B cell (primary cell): ENCODE results near the gene TXK. TPM values are rescaled to one million over a fixed set of nuclear protein-coding genes. Genes with fewer than 3 reads are reported as not detected.

ENCODE experiments used
- ATAC-seq: fragments of 200-7000 bp; cut with Tn5 transposase; one replicate; pipeline ENCODE4 v1.10.0; 2021; ENCODE audit warnings: low read depth, mild to moderate bottlenecking, moderate number of reproducible peaks, moderate library complexity
- CTCF ChIA-PET: fragments of 350-600 bp; sonication (Branson Sonifier 250); formaldehyde crosslinking; loops from one replicate; lab custom pipeline; 2021; ENCODE audit warnings: antibody characterized with exemption, inconsistent platforms; lab: Charles Lee
- POLR2A ChIA-PET: fragments of 350-600 bp; sonication (Branson Sonifier 250); formaldehyde crosslinking; loops from one replicate; lab custom pipeline; 2021; ENCODE audit warnings: antibody characterized with exemption; lab: Charles Lee
- DNase-seq: peaks from one replicate; pipeline ENCODE4 v3.0.0; 2013
- H2AFZ ChIP-seq: 2 replicates; pipeline ENCODE4 v1.6.1; 2012; ENCODE audit warnings: mild to moderate bottlenecking, low read depth, low read length; ENCODE audit not compliant: insufficient read depth, poor library complexity, severe bottlenecking
- H3K27ac ChIP-seq, 2 donors: 1 replicate in 1 of 2; 2 replicates in 1 of 2; pipeline ENCODE4 v1.5.1; 2012 to 2013; ENCODE audit warnings: low read length in 2 of 2, mild to moderate bottlenecking in 2 of 2, moderate library complexity in 1 of 2
- H3K27me3 ChIP-seq, 4 experiments: fragments of 200-600 bp in 1 of 4; sonication (generic) in 1 of 4; replicated peaks in 1 of 4; 1 replicate in 2 of 4; 2 replicates in 2 of 4; pipeline versions ENCODE4 v1.6.1 to v1.7.0; 2013 to 2016; ENCODE audit warnings: low read length in 3 of 4, mild to moderate bottlenecking in 2 of 4, mixed read lengths in 1 of 4, moderate library complexity in 1 of 4; ENCODE audit not compliant: insufficient read depth in 4 of 4, control insufficient read depth in 3 of 4; ENCODE audit errors: control extremely low read depth in 1 of 4
- H3K36me3 ChIP-seq, 2 experiments: replicated peaks in 1 of 2; 1 replicate in 1 of 2; 2 replicates in 1 of 2; pipeline versions ENCODE4 v1.6.1 to v1.7.1; 2013; ENCODE audit warnings: low read length in 1 of 2; ENCODE audit not compliant: insufficient read depth in 2 of 2, control insufficient read depth in 1 of 2; ENCODE audit errors: control extremely low read depth in 1 of 2, extremely low read depth in 1 of 2
- H3K4me1 ChIP-seq, 2 donors: fragments of 200-600 bp in 1 of 2; sonication (generic) in 1 of 2; 1 replicate in 1 of 2; 2 replicates in 1 of 2; pipeline versions ENCODE4 v1.5.1 to v1.6.1; 2013 to 2017; ENCODE audit warnings: low read length in 2 of 2; ENCODE audit not compliant: control insufficient read depth in 2 of 2, insufficient read depth in 2 of 2
- H3K4me2 ChIP-seq: replicated peaks from 2 replicates; pipeline ENCODE3; 2012; ENCODE audit warnings: mild to moderate bottlenecking, low read depth, low read length; ENCODE audit not compliant: poor library complexity, severe bottlenecking
- H3K4me3 ChIP-seq, 5 experiments: fragments of 200-600 bp in 1 of 5; sonication (generic) in 1 of 5; 1 replicate in 3 of 5; 2 replicates in 2 of 5; pipeline versions ENCODE4 v1.5.1 to v1.7.0; 2011 to 2016; ENCODE audit warnings: low read length in 4 of 5, mild to moderate bottlenecking in 4 of 5, low read depth in 2 of 5, control low read depth in 1 of 5, moderate library complexity in 1 of 5; ENCODE audit not compliant: insufficient read depth in 1 of 5; ENCODE audit errors: control extremely low read depth in 1 of 5, extremely low read depth in 1 of 5
- H3K79me2 ChIP-seq: fragments of 200-600 bp; sonication (generic); one replicate; pipeline ENCODE4 v1.6.0; 2016; ENCODE audit warnings: low read length; ENCODE audit not compliant: control insufficient read depth, insufficient read depth
- H3K9ac ChIP-seq: fragments of 200-600 bp; sonication (generic); 2 replicates; pipeline ENCODE4 v1.6.1; 2017; ENCODE audit warnings: mild to moderate bottlenecking, low read length, moderate library complexity
- H3K9me3 ChIP-seq, 3 donors: one replicate each; pipeline versions ENCODE4 v1.6.1 to v1.7.1; 2013; ENCODE audit warnings: low read length in 2 of 3; ENCODE audit not compliant: control insufficient read depth in 2 of 3, insufficient read depth in 1 of 3; ENCODE audit errors: control extremely low read depth in 1 of 3
- H4K20me1 ChIP-seq: 2 replicates; pipeline ENCODE4 v1.6.0; 2012; ENCODE audit warnings: mild to moderate bottlenecking, low read length; ENCODE audit not compliant: insufficient read depth, control insufficient read depth, poor library complexity, severe bottlenecking
- H3K27ac Mint-ChIP-seq: one replicate; pipeline ENCODE4 v1.8.0; 2021; ENCODE audit warnings: mixed read lengths
- H3K27me3 Mint-ChIP-seq: one replicate; pipeline ENCODE4 v1.8.0; 2021; ENCODE audit warnings: mixed read lengths
- H3K4me1 Mint-ChIP-seq: one replicate; pipeline ENCODE4 v1.8.0; 2021; ENCODE audit warnings: mixed read lengths
- H3K4me3 Mint-ChIP-seq: one replicate; pipeline ENCODE4 v1.8.0; 2021; ENCODE audit warnings: mixed read lengths
- H3K9me3 Mint-ChIP-seq: one replicate; pipeline ENCODE4 v1.8.0; 2022; ENCODE audit warnings: mixed read lengths; ENCODE audit not compliant: insufficient read depth
- EZH2 ChIP-seq: IDR thresholded peaks from 2 replicates; pipeline ENCODE4 v1.6.1; 2012; ENCODE audit warnings: borderline replicate concordance, low read depth, mild to moderate bottlenecking, moderate library complexity, low read length; ENCODE audit not compliant: insufficient read depth, poor library complexity, severe bottlenecking
- WGBS: methylation state at CpG from one replicate; pipeline ENCODE4 v1.1.5; 2013; ENCODE audit warnings: missing lambda C conversion rate; ENCODE audit not compliant: insufficient coverage; 5-methylcytosine and 5-hydroxymethylcytosine counted together
- intact Hi-C: fragments of 100-400 bp; cut with micrococcal nuclease; formaldehyde crosslinking; loops from one replicate; pipeline ENCODE4 v1.10.0; 2022
- polyA plus RNA-seq: library from polyadenylated mRNA; depleted of rRNA; stranded (reverse); fragments of >200 nt; gene quantifications from 2 replicates; pipeline ENCODE4 v1.2.3, GENCODE V29; 2012
- total RNA-seq, 2 donors: library from RNA; stranded (reverse); fragments of 120-200 nt in 1 of 2; gene quantifications; 1 replicate in 1 of 2; 2 replicates in 1 of 2; pipeline versions ENCODE4 v1.2.3 to v1.2.4, GENCODE V29; 2013 to 2022
- TF ChIP-seq, protein P1 (sequence below): fragments of 200-600 bp; IDR thresholded peaks from one replicate; pipeline ENCODE4 v1.8.0; 2022; ENCODE audit warnings: antibody characterized with exemption, mild to moderate bottlenecking

Gene TXK
- total and polyA plus RNA-seq, 2 donors (not counting 1 experiment from before 2014, with no cell fraction given), result 0.79 to 1.1 TPM

DNA sequence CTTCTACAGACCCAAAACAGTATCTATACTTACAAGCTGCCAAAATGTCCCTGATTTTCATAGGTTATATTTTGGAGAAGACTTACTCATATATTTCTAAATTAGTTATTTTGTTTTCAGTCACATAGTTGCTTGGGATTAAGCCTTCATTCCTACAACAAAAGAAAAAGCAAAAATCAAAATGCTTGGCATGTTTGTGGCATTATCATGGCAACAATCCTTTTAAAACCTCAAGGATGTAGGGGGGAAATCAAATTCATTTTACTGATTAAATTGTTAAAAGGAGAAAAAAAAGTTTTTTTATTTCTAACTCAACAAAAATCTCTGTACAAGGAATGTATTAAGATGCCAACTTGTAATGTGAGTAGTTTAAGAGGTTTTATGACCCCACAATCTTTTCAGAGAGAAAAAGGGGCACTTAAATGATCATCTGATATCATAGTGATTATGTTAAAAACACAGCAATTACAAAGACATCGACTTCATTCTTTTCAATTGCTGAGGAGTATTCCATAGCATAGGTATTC is 23.5 kb downstream of the TXK start:
- Mint-ChIP-seq H3K27ac (no peak overlapping the region), H3K27me3 (no peaks in the 10 kb centered on the region), H3K9me3 (no peaks in the 10 kb centered on the region), H3K4me3 (no peak overlapping the region), H3K4me1 (no peaks in the 10 kb centered on the region)
- Histone ChIP-seq H3K4me1 (no peaks in the 10 kb centered on the region), H3K79me2 (no peaks in the 10 kb centered on the region), H3K9ac (no peak overlapping the region), H4K20me1 (no peaks in the 10 kb centered on the region), H3K9me3 (no peaks in the 10 kb centered on the region), H3K4me2 (no peak overlapping the region), H3K4me3 (no peak overlapping the region), H2AFZ (no peak overlapping the region), H3K36me3 (no peaks in the 10 kb centered on the region), H3K27me3 (no peaks in the 10 kb centered on the region), H3K27ac (no peak overlapping the region)
- TF ChIP-seq EZH2, result no peak
- TF ChIP-seq, protein P1, sequence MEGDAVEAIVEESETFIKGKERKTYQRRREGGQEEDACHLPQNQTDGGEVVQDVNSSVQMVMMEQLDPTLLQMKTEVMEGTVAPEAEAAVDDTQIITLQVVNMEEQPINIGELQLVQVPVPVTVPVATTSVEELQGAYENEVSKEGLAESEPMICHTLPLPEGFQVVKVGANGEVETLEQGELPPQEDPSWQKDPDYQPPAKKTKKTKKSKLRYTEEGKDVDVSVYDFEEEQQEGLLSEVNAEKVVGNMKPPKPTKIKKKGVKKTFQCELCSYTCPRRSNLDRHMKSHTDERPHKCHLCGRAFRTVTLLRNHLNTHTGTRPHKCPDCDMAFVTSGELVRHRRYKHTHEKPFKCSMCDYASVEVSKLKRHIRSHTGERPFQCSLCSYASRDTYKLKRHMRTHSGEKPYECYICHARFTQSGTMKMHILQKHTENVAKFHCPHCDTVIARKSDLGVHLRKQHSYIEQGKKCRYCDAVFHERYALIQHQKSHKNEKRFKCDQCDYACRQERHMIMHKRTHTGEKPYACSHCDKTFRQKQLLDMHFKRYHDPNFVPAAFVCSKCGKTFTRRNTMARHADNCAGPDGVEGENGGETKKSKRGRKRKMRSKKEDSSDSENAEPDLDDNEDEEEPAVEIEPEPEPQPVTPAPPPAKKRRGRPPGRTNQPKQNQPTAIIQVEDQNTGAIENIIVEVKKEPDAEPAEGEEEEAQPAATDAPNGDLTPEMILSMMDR, result no peak
- ATAC-seq, result no peak
- ChIA-PET CTCF (interaction anchor here (0.6 to 2.5 kb wide), 4 partner anchors 14 to 165 kb away, joined by 3 to 7 read pairs (median 6); no protein-coding TSS in a partner anchor), POLR2A (no interaction called here)
- DNase-seq, result no peak
- WGBS, result no CpG with 5 or more reads among the region's 1 CpG
- intact Hi-C loops, result no loop called here

DNA sequence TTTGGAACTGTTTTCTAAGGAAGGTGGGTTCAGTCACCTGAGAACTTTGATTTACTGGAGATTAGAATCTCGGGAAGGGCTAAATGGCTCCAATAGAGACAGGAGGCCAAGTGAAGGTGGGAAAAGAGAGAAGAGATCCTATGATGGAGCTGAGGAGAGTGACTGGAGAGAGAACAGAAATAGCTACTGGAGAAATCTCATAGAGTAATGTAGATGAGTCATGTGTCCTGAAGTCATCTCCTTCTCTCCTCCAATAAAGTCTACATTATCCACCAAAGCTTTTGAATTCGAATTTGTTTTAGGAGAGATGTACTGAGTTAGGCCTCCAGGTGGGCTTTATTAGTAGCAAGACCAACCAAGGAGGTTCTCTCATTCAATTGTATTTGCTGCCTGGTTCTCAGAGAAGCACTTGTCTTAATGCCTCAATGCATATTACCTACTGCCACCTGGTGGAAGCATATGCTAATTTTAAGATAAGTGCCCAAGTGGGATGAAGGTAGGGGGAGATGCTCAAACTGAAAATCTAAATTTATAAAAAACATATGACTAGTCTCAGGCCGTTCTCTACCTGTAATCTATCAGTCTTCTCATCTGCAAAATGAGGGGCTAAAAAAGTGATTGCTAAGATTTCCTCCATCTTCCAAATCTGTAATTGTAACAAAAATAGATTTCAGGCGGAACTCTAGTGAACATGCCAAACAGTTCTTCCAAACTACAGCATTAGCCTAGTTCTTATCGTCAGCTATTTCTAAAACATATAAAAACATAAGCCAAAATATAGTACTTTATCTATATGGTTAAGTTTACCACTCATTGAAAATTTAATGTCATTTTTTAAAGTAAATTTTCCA is 24.4 kb downstream of the TXK start:
- Histone ChIP-seq H3K4me2 (no peak overlapping the region), H3K36me3 (no peaks in the 10 kb centered on the region), H3K27me3 (no peaks in the 10 kb centered on the region), H3K4me3 (no peak overlapping the region), H3K9ac (no peak overlapping the region), H3K9me3 (no peaks in the 10 kb centered on the region), H3K79me2 (no peaks in the 10 kb centered on the region), H3K4me1 (no peaks in the 10 kb centered on the region), H3K27ac (no peak overlapping the region), H4K20me1 (no peaks in the 10 kb centered on the region), H2AFZ (no peak overlapping the region)
- 85% methylated on average over 1 of the region's 5 CpGs for WGBS
- CTCF ChIA-PET, result interaction anchor here (0.6 to 2.5 kb wide), 16 partner anchors 9 to 439 kb away, joined by 3 to 9 read pairs (median 4); no protein-coding TSS in a partner anchor
- TF ChIP-seq, protein P1, result peak; percentile 70
- no peak for TF ChIP-seq EZH2
- no peak overlapping the region for H3K4me3 Mint-ChIP-seq
- intact Hi-C loops, result loop anchor here (1.0 kb wide), 1 partner anchor 106 kb away; no protein-coding TSS in a partner anchor
- H3K27me3 Mint-ChIP-seq, result no peaks in the 10 kb centered on the region
- POLR2A ChIA-PET, result no interaction called here
- peak; percentile 66 for ATAC-seq
- no peaks in the 10 kb centered on the region for H3K9me3 Mint-ChIP-seq
- no peaks in the 10 kb centered on the region for H3K4me1 Mint-ChIP-seq
- no peak overlapping the region for H3K27ac Mint-ChIP-seq
- DNase-seq, result peak; percentile 63
